Iris pigment epithelial cell (primary cell): ENCODE data around the gene CD27.
"Not testable (repeated sequence)": the region's sequence is repeated elsewhere in the genome, so short reads cannot be mapped to it uniquely, and the experiment has no call there.

Source experiments
- DNase-seq: peaks from one replicate; pipeline ENCODE4 v3.0.0-alpha.2; 2011; ENCODE audit warnings: low read depth

Gene CD27

GRCh38 chr12:6461401-6462233, 16.9 kb downstream of the CD27 start:
- peak; percentile 36 for DNase-seq

- DNase-seq, result no peak
Observed at GRCh38 chr12:6462234-6462995, 17.7 kb downstream of the CD27 start.

DNA sequence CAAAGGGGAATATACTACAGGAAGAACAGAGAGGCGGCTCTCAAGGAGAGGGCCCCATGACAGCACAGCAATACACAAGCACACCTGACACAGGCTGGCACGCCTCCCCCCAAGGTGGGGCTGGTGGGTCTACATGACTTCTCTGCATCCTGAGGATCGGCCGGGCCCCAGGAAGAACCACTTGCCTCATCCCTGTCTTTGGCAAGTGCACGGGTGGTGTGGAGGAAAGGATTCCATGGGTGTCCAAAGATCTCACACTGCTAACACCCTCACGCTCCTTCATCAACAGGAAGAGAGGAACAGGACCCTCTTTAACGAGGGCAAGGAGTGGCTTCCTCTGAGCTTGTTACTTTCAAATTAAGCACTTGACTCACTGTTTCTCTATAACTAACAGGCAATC, 18.5 kb downstream of the CD27 start:
- DNase-seq, result no peak

GRCh38 chr12:6463858-6464257, 19.1 kb downstream of the CD27 start:
- no peak for DNase-seq

DNA sequence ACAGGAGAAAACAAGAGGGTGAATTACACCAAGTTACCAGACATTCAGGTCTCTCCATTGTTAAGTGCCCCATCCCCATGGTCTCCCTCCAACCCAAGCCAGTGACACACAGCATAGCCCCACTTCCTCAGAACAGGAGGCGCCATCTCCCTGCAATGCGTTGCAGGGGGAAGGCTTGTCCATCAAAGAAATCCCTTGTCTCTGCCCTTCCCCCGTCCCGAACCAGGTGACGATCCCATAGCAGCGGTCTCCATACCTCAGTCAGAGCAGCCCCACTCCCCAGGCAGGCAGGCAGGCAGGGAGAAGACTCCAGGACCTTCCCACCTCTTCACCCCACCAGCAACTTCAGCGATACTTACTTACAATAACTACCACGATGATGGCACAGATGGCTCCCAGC, 19.8 kb downstream of the CD27 start:
- no peak for DNase-seq

DNA sequence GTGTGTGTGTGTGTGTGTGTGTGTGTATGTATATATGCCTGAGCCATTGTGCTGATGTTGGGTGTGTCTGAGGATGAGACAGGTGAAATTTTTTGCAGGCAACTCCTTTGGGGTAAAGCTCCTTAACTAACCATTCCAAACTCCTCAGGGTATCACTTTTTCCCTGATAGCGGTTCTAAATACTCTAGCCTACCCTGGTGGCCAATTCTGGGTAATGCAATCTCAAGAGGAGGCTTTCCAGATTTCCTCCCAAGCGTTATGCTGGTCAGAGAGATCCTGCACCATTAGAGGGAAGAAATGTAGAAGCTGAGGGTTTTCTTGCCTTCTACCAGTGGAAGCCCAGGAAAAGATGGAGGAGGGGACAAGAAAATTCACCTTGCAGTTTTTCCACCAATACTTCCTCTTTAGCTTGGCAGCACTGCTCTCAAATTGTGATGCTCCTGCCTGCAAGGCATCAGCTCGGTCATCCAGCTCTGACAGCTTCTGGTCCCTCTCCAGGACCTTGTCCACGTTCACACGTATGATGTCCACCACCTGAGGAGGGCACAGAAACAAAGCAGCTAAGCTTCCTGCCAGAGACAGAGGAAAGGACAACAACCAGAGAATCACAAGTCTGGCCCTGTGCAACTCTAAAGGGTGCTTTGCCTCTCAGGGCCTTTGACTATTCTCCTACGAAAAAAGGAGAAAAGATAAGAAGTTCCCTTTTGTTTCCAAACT, 20.9 kb downstream of the CD27 start:
- peak; percentile 69 for DNase-seq

DNA sequence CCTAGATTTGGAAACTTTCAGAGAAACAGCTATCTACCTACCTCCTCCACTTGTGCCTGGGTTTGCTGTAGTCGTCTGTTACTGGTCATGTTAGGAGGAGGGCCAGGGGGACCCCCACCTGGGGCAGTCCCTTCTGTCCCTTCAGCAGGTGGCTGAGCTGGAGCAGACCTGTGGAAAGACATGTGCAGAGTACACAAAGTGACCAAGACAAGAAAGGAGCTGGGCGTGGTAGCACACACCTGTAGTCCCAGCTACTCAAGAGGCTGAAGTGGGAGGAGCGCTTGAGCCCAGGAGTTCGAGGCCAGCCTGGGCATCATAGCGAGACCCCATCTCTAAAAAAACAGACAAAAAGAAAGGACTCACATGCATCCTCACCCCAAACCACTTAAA, 21.4 kb downstream of the CD27 start:
- no peak for DNase-seq

DNA sequence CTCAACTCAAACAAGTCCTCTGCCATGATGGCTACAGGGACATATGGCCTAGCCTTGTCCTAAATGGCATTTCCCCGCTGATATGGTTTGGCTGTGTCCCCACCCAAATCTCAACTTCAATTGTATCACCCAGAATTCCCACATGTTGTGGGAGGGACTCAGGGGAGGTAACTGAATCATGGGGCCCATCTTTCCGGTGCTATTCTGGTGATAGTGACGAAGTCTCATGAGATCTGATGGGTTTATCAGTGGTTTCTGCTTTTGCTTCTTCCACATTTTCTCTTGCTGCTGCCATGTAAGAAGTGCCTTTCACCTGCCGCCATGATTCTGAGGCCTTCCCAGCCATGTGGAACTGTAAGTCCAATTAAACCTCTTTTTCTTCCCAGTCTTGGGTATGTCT, 22.0 kb downstream of the CD27 start:
- not testable (repeated sequence) for DNase-seq

DNA sequence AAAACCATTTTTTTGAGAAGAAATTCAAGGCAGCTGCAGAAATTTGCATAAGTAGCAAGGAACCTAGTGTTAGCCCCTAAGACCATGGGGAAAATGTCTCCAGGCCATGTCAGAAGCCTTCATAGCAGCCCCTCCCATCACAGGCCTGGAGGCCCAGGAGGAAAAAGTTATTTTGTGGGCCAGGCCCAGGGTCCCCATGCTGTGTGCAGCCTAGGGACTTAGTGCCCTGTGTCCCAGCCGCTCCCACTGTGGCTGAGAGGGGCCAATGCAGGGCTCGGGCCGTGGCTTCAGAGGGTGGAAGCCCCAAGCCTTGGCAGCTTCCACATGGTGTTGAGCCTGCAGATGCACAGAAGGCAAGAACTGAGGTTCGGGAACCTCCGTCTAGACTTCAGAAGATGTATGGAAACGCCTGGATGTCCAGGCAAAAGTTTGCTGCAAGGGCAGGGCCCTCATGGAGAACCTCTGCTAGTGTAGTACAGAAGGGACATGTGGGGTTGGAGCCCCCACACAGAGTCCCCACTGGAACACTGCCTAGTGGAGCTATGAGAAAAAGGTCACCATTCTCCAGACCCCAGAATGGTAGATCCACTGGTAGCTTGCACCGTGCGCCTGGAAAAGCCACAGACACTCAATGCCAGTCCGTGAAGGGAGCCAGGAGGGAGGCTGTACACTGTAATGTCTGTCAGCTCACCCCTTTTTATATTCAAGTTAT, 23.0 kb downstream of the CD27 start:
- not testable (repeated sequence) for DNase-seq

- peak; percentile 72 for DNase-seq
Observed at GRCh38 chr12:6468283-6468575, 23.5 kb downstream of the CD27 start.

DNA sequence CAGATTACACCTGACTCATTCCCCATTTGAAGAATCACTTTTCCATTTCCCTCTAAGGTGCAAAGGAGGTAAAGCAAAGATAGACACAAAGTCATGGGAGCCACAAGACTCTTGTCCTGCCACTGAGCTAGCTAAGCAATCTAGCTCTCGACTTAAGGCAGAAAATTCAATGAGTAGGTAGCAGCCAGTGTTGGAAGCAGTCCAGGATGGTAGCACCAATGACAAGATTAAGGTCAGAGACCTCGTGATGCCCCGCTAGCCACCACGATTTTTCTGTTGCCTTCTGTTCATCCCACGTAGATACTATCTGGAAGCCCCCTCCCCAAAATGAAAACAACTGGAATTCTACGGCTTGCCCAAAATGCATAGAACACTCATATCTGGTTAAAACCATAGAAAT, 24.3 kb downstream of the CD27 start:
- DNase-seq, result no peak

DNA sequence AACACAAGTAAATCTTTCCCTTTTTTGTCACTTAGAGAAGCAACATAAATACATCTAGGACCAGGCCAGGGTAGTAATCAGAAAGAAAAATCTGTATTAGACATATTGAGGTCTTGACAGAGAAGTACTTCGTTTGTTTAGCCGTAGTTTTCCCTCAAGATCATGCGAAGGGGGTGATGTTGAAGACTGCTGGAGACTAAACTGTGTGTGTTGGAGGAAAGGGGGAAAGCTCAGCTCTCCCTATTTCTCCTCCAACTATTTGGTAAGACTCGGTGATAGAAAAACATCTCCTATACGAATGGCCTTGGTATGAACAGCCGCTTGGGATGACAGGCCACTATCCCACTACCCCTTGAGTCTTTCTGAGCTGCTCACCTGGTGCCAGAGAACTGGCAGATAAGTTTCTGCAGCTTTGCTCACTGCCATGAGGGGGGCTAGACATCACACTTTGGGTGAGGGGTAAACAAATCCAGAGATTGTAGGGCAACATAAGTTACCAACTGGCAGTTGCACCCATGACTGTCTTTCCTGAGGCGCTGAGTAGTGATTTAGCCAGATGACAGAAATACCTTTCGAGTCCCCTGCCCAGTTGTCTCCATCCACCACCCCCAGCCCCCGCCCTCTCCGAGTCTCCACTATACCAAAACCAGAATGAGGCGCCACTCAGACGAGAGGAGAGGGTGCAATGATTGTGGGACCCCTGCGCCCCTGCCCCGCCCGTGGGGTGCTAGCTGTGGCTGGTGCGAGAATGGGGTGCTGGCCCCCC, 25.0 kb downstream of the CD27 start:
- DNase-seq, result no peak

DNA sequence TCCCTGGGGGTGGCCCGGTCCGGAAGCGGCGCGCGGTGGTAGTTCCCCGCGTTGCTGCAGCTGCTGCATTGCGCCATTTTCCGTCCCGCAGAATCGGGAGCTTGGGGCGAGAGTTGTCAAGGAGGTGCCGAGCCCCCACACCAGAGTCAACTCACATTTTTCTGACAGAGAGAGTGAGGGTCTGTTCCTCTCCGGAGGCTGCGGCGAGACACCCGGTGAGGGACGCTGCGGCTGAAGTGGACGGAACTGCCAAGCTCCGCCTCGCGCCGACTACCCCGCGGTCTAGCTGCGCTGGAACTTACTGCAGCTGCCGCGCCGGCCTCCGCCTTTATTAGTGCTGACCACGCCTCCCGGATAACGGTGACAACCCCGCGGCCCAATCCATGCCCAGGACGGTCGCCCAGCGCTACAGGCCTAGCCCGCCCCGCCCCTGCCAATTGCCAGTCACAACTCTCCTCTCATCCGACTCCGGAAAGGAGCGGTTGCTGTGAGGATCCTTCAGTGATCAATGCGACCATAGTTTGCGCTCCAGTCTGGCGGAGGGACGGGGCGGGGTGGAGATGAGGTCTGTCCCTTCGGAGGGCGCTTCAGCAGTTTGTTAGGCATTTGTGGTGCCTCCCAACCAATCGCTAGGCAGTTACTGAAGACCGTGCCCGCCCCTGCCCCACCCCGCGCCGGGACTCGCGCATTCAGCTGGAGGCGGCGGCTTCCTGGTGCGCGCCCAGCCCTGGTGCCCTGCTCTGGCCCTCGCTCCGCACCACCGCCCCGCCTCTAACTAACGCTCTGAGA, 25.8 kb downstream of the CD27 start, which contains the start of gene VAMP1:
Gene VAMP1, minus strand, starts transcription at position 303 of the 789 bp plus-strand sequence. Its CDS starts 146 bp downstream, at position 157.
- DNase-seq, result peak; percentile 97

DNA sequence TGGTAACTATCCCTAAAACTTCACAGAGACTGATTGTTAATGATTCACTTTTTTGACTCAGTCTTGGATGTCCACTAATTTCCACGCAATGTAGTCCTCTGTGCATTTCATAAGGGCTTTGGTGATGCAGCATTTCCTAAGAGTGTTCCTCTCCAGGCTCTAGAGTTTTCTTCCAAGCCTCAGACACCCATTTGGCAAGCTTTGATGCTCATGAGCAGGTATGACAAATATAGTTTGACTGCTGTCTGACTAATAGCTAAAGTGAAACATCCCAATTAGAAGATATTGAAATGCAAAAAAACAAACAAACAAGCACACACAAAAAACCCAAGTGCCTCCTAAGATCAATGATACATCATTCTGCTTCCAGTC, 27.2 kb downstream of the CD27 start:
- DNase-seq, result peak; percentile 40

GRCh38 chr12:6472491-6472890, 27.7 kb downstream of the CD27 start:
- DNase-seq, result no peak

- not testable (repeated sequence) for DNase-seq
Observed at GRCh38 chr12:6475233-6475975, 30.6 kb downstream of the CD27 start.

DNA sequence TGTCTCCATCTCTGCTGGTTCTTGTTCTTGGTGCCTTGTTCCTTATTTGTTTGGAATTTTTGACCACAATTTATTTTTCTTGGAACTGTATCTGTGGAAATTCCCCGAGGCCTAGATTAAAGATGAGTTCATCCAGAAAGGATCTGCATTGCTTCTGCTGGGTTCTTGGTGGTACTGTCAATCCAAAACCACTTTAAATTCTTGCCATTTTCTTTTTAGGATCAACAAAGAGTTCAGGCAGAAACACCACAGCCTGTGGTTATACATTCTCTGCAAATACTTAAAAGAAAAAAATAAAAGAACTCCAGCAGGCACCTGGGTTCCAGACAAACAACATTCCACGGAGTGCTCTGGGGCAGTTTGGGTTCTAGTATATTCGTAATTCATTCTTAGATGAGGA, 31.7 kb downstream of the CD27 start:
- peak; percentile 84 for DNase-seq

GRCh38 chr12:6477601-6478377, 33.0 kb downstream of the CD27 start:
- DNase-seq, result not testable (repeated sequence)

- DNase-seq, result no peak
Observed at GRCh38 chr12:6478416-6478815, 33.7 kb downstream of the CD27 start.
